Lung (tissue), 12 donors: ENCODE measurements around the gene CYSTM1. TPM values are rescaled to one million over a fixed set of nuclear protein-coding genes. Genes with fewer than 3 reads are reported as not detected.

Source experiments
- ATAC-seq: fragments of 200-7000 bp; cut with Tn5 transposase; one replicate; pipeline ENCODE4 v1.9.1; 2020; ENCODE audit warnings: moderate number of reproducible peaks; ENCODE audit not compliant: insufficient read depth, low FRiP score
- DNase-seq, 3 donors: peaks; one replicate each; pipeline ENCODE4 v3.0.0-alpha.2; 2013 to 2017
- H3K27ac ChIP-seq, 2 donors: one replicate each; pipeline ENCODE4 v1.5.1; 2013; ENCODE audit warnings: mild to moderate bottlenecking in 2 of 2, moderate library complexity in 2 of 2, control low read depth in 1 of 2, inconsistent platforms in 1 of 2, low read depth in 1 of 2, low read length in 1 of 2
- H3K27me3 ChIP-seq, 3 donors: one replicate each; pipeline ENCODE4 v1.5.1; 2013; ENCODE audit warnings: low read length in 2 of 3; ENCODE audit not compliant: control insufficient read depth in 3 of 3, insufficient read depth in 3 of 3
- H3K36me3 ChIP-seq, 4 donors: one replicate each; pipeline ENCODE4 v1.5.1; 2013; ENCODE audit warnings: low read length in 4 of 4, mild to moderate bottlenecking in 1 of 4, moderate library complexity in 1 of 4; ENCODE audit not compliant: control insufficient read depth in 4 of 4, insufficient read depth in 4 of 4
- H3K4me1 ChIP-seq, 5 donors: one replicate each; pipeline ENCODE4 v1.5.1; 2013; ENCODE audit warnings: low read length in 5 of 5, mild to moderate bottlenecking in 2 of 5, moderate library complexity in 1 of 5; ENCODE audit not compliant: control insufficient read depth in 5 of 5, insufficient read depth in 5 of 5
- H3K4me3 ChIP-seq: one replicate; pipeline ENCODE4 v1.5.1; 2013; ENCODE audit warnings: mild to moderate bottlenecking, control low read depth, moderate library complexity
- H3K9ac ChIP-seq, 2 donors: one replicate each; pipeline ENCODE4 v1.5.1; 2013; ENCODE audit warnings: low read length in 2 of 2, control low read depth in 1 of 2; ENCODE audit not compliant: insufficient read depth in 1 of 2
- H3K9me3 ChIP-seq, 4 donors: one replicate each; pipeline ENCODE4 v1.5.1; 2013; ENCODE audit warnings: low read length in 3 of 4, mild to moderate bottlenecking in 1 of 4, moderate library complexity in 1 of 4; ENCODE audit not compliant: control insufficient read depth in 4 of 4, insufficient read depth in 3 of 4
- CTCF ChIP-seq: IDR thresholded peaks from 2 replicates; pipeline ENCODE4 v1.5.1; 2012; ENCODE audit warnings: mild to moderate bottlenecking; ENCODE audit errors: control extremely low read depth, extremely low read depth
- WGBS, 2 donors: extraction: QIAGEN DNeasy Blood & Tissue Kit; methylation state at CpG; one replicate each; pipeline ENCODE4 v1.1.7; 2013; 5-methylcytosine and 5-hydroxymethylcytosine counted together
- polyA plus RNA-seq, 2 donors: library from polyadenylated mRNA; stranded (reverse); fragments of 200-250 nt; gene quantifications; one replicate each; pipeline ENCODE4 v1.2.1, GENCODE V29; 2013
- total RNA-seq, 2 donors: library from RNA; depleted of rRNA in 1 of 2; stranded (reverse); fragments of >200 nt in 1 of 2; gene quantifications; one replicate each; pipeline ENCODE4 v1.2.1, GENCODE V29; 2014 to 2021
- donor health status: control.
- donor health status: control.
- donor health status: Bipolar disorder and iron deficiency.
- donor health status: healthy.
- donor health status: DM: yes; HTN: yes; CAD: no.

CYSTM1 gene
- total and polyA plus RNA-seq, 4 donors, result 37.1 to 274 (median 107) TPM

- H3K4me1 ChIP-seq, result peaks cover 9 to 40% (median 19%) of the 10 kb centered on the region in 5 donors
- H3K36me3 ChIP-seq, result no peaks in the 10 kb centered on the region
- TF ChIP-seq CTCF, result no peak
- H3K27ac ChIP-seq, result peak overlapping the region in 1 of 2 donors; percentile 21
- DNase-seq (no peak), ATAC-seq (no peak)
- no peaks in the 10 kb centered on the region for H3K9me3 ChIP-seq
- no peaks in the 10 kb centered on the region for H3K27me3 ChIP-seq
- no peak overlapping the region for H3K4me3 ChIP-seq
- WGBS, 2 donors, result 65 to 70% methylated on average over 6 of the region's 6 CpGs
- H3K9ac ChIP-seq, result no peak overlapping the region
These were observed 3.6 kb downstream of the CYSTM1 start for GRCh38 chr5:140178482-140179116.

- WGBS, 2 donors, result 35 to 65% methylated on average over 5 of the region's 5 CpGs
- Histone ChIP-seq H3K9ac (no peak overlapping the region), H3K27ac (peak overlapping the region; percentile 11 to 49), H3K9me3 (no peaks in the 10 kb centered on the region), H3K36me3 (no peaks in the 10 kb centered on the region), H3K4me3 (no peak overlapping the region), H3K4me1 (peaks cover 6 to 43% (median 18%) of the 10 kb centered on the region in 5 donors), H3K27me3 (no peaks in the 10 kb centered on the region)
- DNase-seq (no peak), ATAC-seq (no peak)
- no peak for TF ChIP-seq CTCF
These were observed 6.1 kb downstream of the CYSTM1 start for GRCh38 chr5:140181002-140181483.

- no peak for TF ChIP-seq CTCF
- H3K4me3 ChIP-seq, result no peak overlapping the region
- DNase-seq, result no peak
- no peaks in the 10 kb centered on the region for H3K36me3 ChIP-seq
- no peak overlapping the region for H3K9ac ChIP-seq
- H3K27ac ChIP-seq, result peak overlapping the region in 1 of 2 donors; percentile 46
- H3K27me3 ChIP-seq, result no peaks in the 10 kb centered on the region
- ATAC-seq, result no peak
- H3K4me1 ChIP-seq, result peaks cover 10 to 38% (median 16%) of the 10 kb centered on the region in 5 donors
- no peaks in the 10 kb centered on the region for H3K9me3 ChIP-seq
- WGBS, 2 donors, result 93 to 100% methylated on average over 3 of the region's 3 CpGs
These were observed 6.5 kb downstream of the CYSTM1 start for GRCh38 chr5:140181525-140181924.
